ENCODE results near the gene CORO2B.

The CORO2B gene

GRCh38 chr15:68578980-68579935 lies at the start of gene CORO2B:
Gene CORO2B (plus strand): TSS chr15:68578993. CDS start chr15:68579263, 270 bp downstream.
- in situ Hi-C loops (cut with MboI; ENCODE audit: low sequenced_read_pairs), result no loop called here

- in situ Hi-C loops (cut with MboI; ENCODE audit: low sequenced_read_pairs), result no loop called here
Measured at GRCh38 chr15:68531387-68532179, 47.2 kb upstream of the CORO2B start.

DNA sequence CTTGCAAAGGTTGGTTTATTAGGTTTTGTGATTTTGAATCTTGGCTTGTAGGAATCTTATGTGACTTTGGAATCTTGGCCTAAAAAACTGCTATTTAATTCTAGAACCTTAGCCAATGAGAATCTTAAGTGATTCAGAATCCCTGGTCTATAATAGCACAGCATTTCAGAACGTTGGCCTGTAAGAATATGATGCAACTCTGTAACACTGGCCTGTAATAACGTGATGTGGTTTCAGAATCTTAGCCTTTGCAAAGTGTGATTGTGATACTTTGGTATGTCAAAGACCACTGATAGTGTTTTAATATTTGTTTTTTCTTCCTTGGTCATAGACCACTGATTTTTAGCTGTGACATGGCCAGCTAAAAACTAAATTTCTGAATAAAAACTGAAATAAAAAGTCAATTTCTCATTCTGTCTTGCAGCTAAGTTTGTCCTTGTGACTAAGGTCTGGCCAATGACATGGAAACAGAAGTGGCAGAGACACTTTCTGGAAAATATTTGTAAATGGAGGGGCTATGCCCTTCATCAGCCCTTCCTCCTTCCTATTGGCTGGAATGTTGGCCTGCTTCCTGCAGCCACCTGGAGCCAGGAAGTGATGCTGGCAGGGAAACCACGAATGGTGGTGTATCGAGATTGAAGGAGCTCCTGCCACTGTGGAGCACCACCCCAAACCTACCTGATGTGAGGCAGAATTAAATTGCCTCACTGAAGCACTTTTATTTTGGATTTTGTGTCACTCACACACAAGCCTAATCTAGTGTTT lies 42.3 kb upstream of the CORO2B start:
- in situ Hi-C loops (cut with MboI; ENCODE audit: low sequenced_read_pairs), result no loop called here

GRCh38 chr15:68537097-68537496 lies 41.7 kb upstream of the CORO2B start:
- in situ Hi-C loops (cut with MboI; ENCODE audit: low sequenced_read_pairs), result no loop called here

GRCh38 chr15:68537506-68537905 lies 41.3 kb upstream of the CORO2B start:
- in situ Hi-C loops (cut with MboI; ENCODE audit: low sequenced_read_pairs), result no loop called here

DNA sequence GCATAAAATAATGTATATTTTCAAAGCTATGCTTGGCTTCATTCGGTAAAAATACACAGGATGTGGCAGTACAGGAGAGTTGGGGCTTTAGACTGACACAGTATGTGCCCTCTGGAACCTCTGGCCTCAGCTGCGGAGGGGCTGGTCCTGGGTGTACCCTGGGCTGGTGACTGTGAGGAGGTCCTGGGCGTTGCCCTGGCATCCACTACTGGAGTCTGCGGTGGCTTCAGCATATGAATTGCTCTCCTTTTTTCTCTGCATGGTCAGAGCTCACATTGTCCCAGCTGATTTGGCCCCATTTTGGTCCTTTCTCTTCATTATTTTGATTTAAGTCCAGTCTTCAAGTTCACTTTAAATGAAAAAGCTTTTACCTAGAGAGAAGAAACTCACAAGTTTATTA lies 40.5 kb upstream of the CORO2B start:
- in situ Hi-C loops (cut with MboI; ENCODE audit: low sequenced_read_pairs), result no loop called here

DNA sequence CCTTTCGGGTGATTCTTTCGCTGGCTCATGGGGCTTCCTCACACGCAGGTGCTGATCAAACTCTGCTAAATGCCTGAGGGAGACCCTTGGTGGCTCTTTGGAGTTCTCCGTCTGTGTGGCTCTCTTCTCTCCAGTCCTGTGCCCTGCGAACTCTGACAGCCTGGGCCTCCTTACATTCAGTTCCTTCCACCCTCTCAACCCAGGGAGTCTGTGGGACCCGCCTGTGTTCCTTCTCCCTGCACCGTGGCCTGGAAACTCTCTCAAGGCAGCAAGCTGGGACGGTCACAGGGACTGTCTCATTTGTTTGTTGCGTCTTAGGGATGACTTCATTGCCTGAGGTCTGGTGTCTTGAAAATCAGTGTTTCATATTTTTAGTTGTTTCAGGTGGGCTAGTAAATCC lies 37.0 kb upstream of the CORO2B start:
- in situ Hi-C loops (cut with MboI; ENCODE audit: low sequenced_read_pairs), result loop anchor here (10.0 kb wide), 1 partner anchor 237 kb away; no protein-coding TSS in a partner anchor

DNA sequence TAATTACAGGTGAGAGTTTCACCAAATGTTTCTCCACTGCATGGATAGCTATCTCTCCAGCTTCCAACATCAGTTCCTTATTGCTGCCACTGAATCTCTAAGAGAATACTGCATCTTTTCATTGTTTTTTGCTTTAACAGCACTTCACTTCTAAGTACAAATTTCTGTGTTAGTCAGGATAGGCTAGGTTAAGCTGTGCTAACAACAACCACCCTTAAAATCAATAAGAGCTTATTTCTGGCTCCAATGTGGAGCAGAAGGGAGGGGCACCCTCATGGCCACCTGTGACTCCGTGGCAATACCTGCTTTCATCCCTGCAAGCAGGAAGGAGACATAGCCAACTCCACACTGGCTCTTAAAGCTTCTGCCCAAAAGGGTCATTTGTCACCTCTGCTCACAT lies 36.4 kb upstream of the CORO2B start:
- in situ Hi-C loops (cut with MboI; ENCODE audit: low sequenced_read_pairs), result loop anchor here (10.0 kb wide), 1 partner anchor 238 kb away; no protein-coding TSS in a partner anchor

DNA sequence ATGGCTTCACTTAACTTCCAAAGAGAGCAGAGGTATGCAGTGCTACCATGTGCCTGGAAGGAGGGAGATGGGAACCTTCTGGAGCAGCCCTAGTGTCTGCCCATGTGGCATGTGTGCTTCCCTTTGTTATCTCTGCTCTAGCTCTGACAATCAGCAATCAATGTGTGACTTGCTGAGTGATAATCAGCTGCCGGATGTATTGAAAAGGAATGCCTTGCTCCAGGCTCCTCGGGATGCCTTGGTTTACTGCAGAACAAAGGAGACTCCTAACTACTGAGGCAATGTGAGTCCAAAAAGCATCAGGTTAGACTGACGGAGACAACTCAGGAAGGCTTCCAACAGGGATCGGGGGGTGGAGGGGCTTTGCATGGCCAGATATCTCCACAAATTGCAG lies 36.0 kb upstream of the CORO2B start:
- in situ Hi-C loops (cut with MboI; ENCODE audit: low sequenced_read_pairs), result loop anchor here (10.0 kb wide), 1 partner anchor 238 kb away; no protein-coding TSS in a partner anchor

GRCh38 chr15:68543165-68544008 lies 35.4 kb upstream of the CORO2B start:
- in situ Hi-C loops (cut with MboI; ENCODE audit: low sequenced_read_pairs), result loop anchor here (10.0 kb wide), 1 partner anchor 239 kb away; no protein-coding TSS in a partner anchor

GRCh38 chr15:68546318-68546717 lies 32.5 kb upstream of the CORO2B start:
- in situ Hi-C loops (cut with MboI; ENCODE audit: low sequenced_read_pairs), result loop anchor here (10.0 kb wide), 1 partner anchor 242 kb away; no protein-coding TSS in a partner anchor

GRCh38 chr15:68548364-68548763 lies 30.4 kb upstream of the CORO2B start:
- in situ Hi-C loops (cut with MboI; ENCODE audit: low sequenced_read_pairs), result loop anchor here (10.0 kb wide), 1 partner anchor 244 kb away; no protein-coding TSS in a partner anchor

GRCh38 chr15:68550004-68550403 lies 28.8 kb upstream of the CORO2B start:
- in situ Hi-C loops (cut with MboI; ENCODE audit: low sequenced_read_pairs), result loop anchor here (10.0 kb wide), 2 partner anchors 125 to 325 kb away; no protein-coding TSS in a partner anchor

- in situ Hi-C loops (cut with MboI; ENCODE audit: low sequenced_read_pairs), result loop anchor here (10.0 kb wide), 2 partner anchors 124 to 324 kb away; no protein-coding TSS in a partner anchor
Measured at GRCh38 chr15:68550498-68551295, 28.1 kb upstream of the CORO2B start.

DNA sequence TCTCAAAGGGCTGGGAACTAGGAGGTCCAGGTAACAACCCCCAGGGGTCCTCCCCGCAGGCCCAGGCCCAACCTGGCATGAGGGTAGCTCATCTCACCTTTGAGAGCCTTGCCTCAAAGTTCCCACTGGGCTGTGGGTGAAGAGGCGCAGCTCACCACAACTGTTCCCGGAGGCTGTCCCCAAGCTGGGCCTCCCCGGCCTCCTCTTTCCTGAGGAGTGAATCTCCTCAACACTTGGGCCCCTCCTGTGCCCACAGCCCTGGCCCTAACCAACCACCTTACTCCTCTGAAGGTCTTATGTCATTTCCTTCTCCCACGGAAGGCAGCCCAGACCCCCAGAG lies 27.5 kb upstream of the CORO2B start:
- in situ Hi-C loops (cut with MboI; ENCODE audit: low sequenced_read_pairs), result loop anchor here (10.0 kb wide), 2 partner anchors 124 to 324 kb away; no protein-coding TSS in a partner anchor

DNA sequence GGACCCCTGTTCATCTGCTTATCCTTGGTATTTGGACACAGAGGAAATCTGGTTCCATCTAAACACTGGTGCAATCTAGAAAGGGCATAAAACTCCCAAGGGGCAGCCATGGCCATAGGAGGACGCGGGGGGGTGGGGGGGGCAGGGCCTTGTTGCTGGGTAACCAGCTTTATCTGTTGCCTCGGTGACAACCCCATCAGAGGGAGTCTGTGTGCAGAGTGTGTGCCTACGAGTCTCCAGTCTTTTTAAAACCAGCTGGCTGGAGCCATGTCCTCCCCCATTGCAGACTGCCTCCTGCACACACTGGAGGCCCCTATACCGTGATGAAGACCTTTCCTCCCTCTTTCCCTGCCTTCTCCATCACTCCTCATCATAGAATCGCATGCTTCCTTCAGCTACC lies 26.4 kb upstream of the CORO2B start:
- in situ Hi-C loops (cut with MboI; ENCODE audit: low sequenced_read_pairs), result loop anchor here (10.0 kb wide), 2 partner anchors 122 to 322 kb away; no protein-coding TSS in a partner anchor

DNA sequence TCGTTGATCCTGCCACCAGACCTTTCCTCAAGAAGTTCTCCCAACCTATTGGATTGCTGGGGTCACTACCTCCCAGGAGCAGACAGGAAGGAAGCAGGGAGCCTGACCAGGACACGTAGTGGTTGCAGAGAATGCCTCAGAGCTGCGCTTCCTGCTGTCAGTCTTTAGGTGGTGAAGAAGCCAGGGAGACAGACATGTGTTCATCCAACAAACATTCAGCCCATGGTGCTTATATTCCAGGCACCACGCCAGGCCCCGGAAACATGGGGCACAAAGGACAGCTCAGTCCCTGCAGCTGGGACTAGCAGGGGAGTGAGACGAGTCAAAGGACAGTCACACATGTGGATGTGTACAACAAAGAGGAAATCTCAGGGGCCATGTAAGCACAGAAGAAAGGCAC lies 26.0 kb upstream of the CORO2B start:
- in situ Hi-C loops (cut with MboI; ENCODE audit: low sequenced_read_pairs), result loop anchor here (10.0 kb wide), 2 partner anchors 122 to 322 kb away; no protein-coding TSS in a partner anchor

- in situ Hi-C loops (cut with MboI; ENCODE audit: low sequenced_read_pairs), result loop anchor here (10.0 kb wide), 2 partner anchors 121 to 321 kb away; no protein-coding TSS in a partner anchor
Measured at GRCh38 chr15:68553314-68553993, 25.3 kb upstream of the CORO2B start.
